SK-N-SH (cell line): ENCODE results near the gene CAPRIN2. TPM values are rescaled to one million over a fixed set of nuclear protein-coding genes. Genes with fewer than 3 reads are reported as not detected.

Experiments used
- CTCF ChIA-PET: fragments of 300-600, 350-600 bp; formaldehyde crosslinking; extraction: SDS; loops from one replicate; lab custom pipeline; 2021; lab: Yijun Ruan, JAX
- POLR2A ChIA-PET: fragments of 350-600 bp; sonication (Branson Sonifier 250); formaldehyde crosslinking; extraction: SDS; loops from one replicate; lab custom pipeline; 2020; ENCODE audit warnings: antibody characterized with exemption, inconsistent platforms; lab: Yijun Ruan, JAX
- DNase-seq: peaks from one replicate; pipeline ENCODE4 v3.0.0; 2012
- H2AFZ ChIP-seq: fragments of 200-600 bp; sonication (generic); 2 replicates; pipeline ENCODE4 v1.8.1; 2016; ENCODE audit warnings: antibody characterized with exemption, mild to moderate bottlenecking, low read depth
- H3F3A ChIP-seq: fragments of 200-600 bp; sonication (generic); replicated peaks from 2 replicates; pipeline ENCODE3; 2016; ENCODE audit warnings: antibody characterized with exemption, mild to moderate bottlenecking; ENCODE audit not compliant: insufficient read depth
- H3K27ac ChIP-seq, 2 experiments: fragments of 200-500 bp in 1 of 2; fragments of 200-600 bp in 1 of 2; sonication (Bioruptor generic) in 1 of 2; sonication (generic), shearing (Covaris generic) in 1 of 2; 2 replicates each; pipeline versions ENCODE4 v1.5.1 to v1.6.1; 2014 to 2016; ENCODE audit warnings: low read depth in 2 of 2, inconsistent platforms in 1 of 2, low read length in 1 of 2, mild to moderate bottlenecking in 1 of 2, mixed read lengths in 1 of 2
- H3K27me3 ChIP-seq: fragments of 200-600 bp; sonication (generic), shearing (Covaris generic); 2 replicates; pipeline ENCODE4 v1.6.1; 2016; ENCODE audit warnings: mixed run types; ENCODE audit not compliant: insufficient read depth
- H3K36me3 ChIP-seq, 2 experiments: fragments of 200-500 bp in 1 of 2; fragments of 200-600 bp in 1 of 2; sonication (Bioruptor generic) in 1 of 2; sonication (generic) in 1 of 2; replicated peaks in 1 of 2; 2 replicates each; pipeline versions ENCODE3 to v1.5.1; 2014 to 2016; ENCODE audit warnings: low read length in 1 of 2, mild to moderate bottlenecking in 1 of 2; ENCODE audit not compliant: insufficient read depth in 2 of 2, control insufficient read depth in 1 of 2
- H3K4me1 ChIP-seq, 2 experiments: fragments of 200-500 bp in 1 of 2; fragments of 200-600 bp in 1 of 2; sonication (Bioruptor generic) in 1 of 2; sonication (generic), shearing (Covaris generic) in 1 of 2; 2 replicates each; pipeline versions ENCODE4 v1.5.1 to v1.6.1; 2014 to 2016; ENCODE audit warnings: low read depth in 1 of 2, low read length in 1 of 2, mixed run types in 1 of 2; ENCODE audit not compliant: insufficient read depth in 2 of 2, control insufficient read depth in 1 of 2
- H3K4me2 ChIP-seq: fragments of 200-600 bp; sonication (generic), shearing (Covaris generic); 2 replicates; pipeline ENCODE4 v1.6.1; 2017; ENCODE audit warnings: mixed run types
- H3K4me3 ChIP-seq, 2 experiments: fragments of 200-500 bp in 1 of 2; fragments of 200-600 bp in 1 of 2; sonication (Bioruptor generic) in 1 of 2; sonication (generic), shearing (Covaris generic) in 1 of 2; 2 replicates each; pipeline versions ENCODE4 v1.5.1 to v1.8.1; 2014 to 2016; ENCODE audit warnings: low read depth in 2 of 2, inconsistent platforms in 1 of 2, low read length in 1 of 2, mild to moderate bottlenecking in 1 of 2, mixed read lengths in 1 of 2, moderate library complexity in 1 of 2
- H3K79me2 ChIP-seq: fragments of 200-600 bp; sonication (generic); 2 replicates; pipeline ENCODE4 v1.8.1; 2017; ENCODE audit warnings: mild to moderate bottlenecking; ENCODE audit not compliant: insufficient read depth
- H3K9ac ChIP-seq: fragments of 200-600 bp; sonication (generic); 2 replicates; pipeline ENCODE4 v1.6.1; 2017; ENCODE audit warnings: mixed run types
- H3K9me2 ChIP-seq: fragments of 200-600 bp; sonication (generic); 2 replicates; pipeline ENCODE4 v1.6.1; 2017; ENCODE audit warnings: mixed run types
- H3K9me3 ChIP-seq: fragments of 200-600 bp; sonication (generic); 2 replicates; pipeline ENCODE4 v1.6.1; 2017; ENCODE audit warnings: mixed run types, mild to moderate bottlenecking, moderate library complexity
- H4K20me1 ChIP-seq: fragments of 200-600 bp; sonication (generic); 2 replicates; pipeline ENCODE4 v1.6.1; 2017; ENCODE audit warnings: mild to moderate bottlenecking, mixed run types; ENCODE audit not compliant: insufficient read depth
- CHD2 ChIP-seq: fragments of 150-350 bp; IDR thresholded peaks from 2 replicates; pipeline ENCODE4 v1.6.1; 2018; ENCODE audit warnings: low read length; ENCODE audit not compliant: partially characterized antibody
- CTCF ChIP-seq: fragments of 200-600 bp; sonication (generic); IDR thresholded peaks from 2 replicates; pipeline ENCODE4 v1.6.1; 2017; ENCODE audit warnings: antibody characterized with exemption, mild to moderate bottlenecking, moderate library complexity
- EP300 ChIP-seq, 2 experiments: IDR thresholded peaks; 2 replicates each; pipeline versions ENCODE4 v1.4.0 to v1.6.1; 2012; ENCODE audit warnings: borderline replicate concordance in 1 of 2, low read depth in 1 of 2, low read length in 1 of 2
- FOSL2 ChIP-seq: IDR thresholded peaks from 2 replicates; pipeline ENCODE4 v1.4.0; 2012; ENCODE audit warnings: low read depth, mild to moderate bottlenecking, moderate library complexity, borderline replicate concordance
- FOXJ3 ChIP-seq: sonication (generic); formaldehyde crosslinking; IDR thresholded peaks from 2 replicates; pipeline ENCODE4 v1.5.1; 2020; ENCODE audit warnings: mild to moderate bottlenecking, missing genetic modification reagents
- FOXM1 ChIP-seq: IDR thresholded peaks from 2 replicates; pipeline ENCODE4 v1.4.0; 2012; ENCODE audit warnings: low read depth, mild to moderate bottlenecking
- GABPA ChIP-seq: IDR thresholded peaks from 2 replicates; pipeline ENCODE4 v1.4.0; 2012; ENCODE audit warnings: low read depth, mild to moderate bottlenecking
- GATA2 ChIP-seq: sonication (generic); formaldehyde crosslinking; IDR thresholded peaks from 2 replicates; pipeline ENCODE4 v1.5.0; 2020; ENCODE audit warnings: mild to moderate bottlenecking, missing genetic modification reagents
- JUND ChIP-seq: IDR thresholded peaks from 2 replicates; pipeline ENCODE4 v1.4.0; 2012
- MEF2A ChIP-seq: IDR thresholded peaks from 2 replicates; pipeline ENCODE4 v1.4.0; 2012; ENCODE audit warnings: low read depth, borderline replicate concordance
- NFIC ChIP-seq: IDR thresholded peaks from 2 replicates; pipeline ENCODE4 v1.4.0; 2012; ENCODE audit warnings: borderline replicate concordance
- NRF1 ChIP-seq: IDR thresholded peaks from 2 replicates; pipeline ENCODE4 v1.6.1; 2012; ENCODE audit warnings: low read depth, mild to moderate bottlenecking, low read length
- POLR2AphosphoS5 ChIP-seq: IDR thresholded peaks from 2 replicates; pipeline ENCODE4 v1.6.1; 2012; ENCODE audit warnings: low read depth, low read length
- RCOR1 ChIP-seq: fragments of 150-350 bp; IDR thresholded peaks from 2 replicates; pipeline ENCODE4 v1.6.1; 2017; ENCODE audit warnings: antibody characterized with exemption, low read length
- RFX5 ChIP-seq: IDR thresholded peaks from 2 replicates; pipeline ENCODE4 v1.6.1; 2012; ENCODE audit warnings: mild to moderate bottlenecking, improper control_type of control experiment, low read length
- RXRA ChIP-seq: IDR thresholded peaks from 2 replicates; pipeline ENCODE4 v1.4.0; 2012; ENCODE audit warnings: low read depth, mild to moderate bottlenecking, borderline replicate concordance
- SIN3A ChIP-seq: IDR thresholded peaks from 2 replicates; pipeline ENCODE4 v1.6.1; 2012; ENCODE audit warnings: low read depth, mild to moderate bottlenecking, low read length, moderate library complexity, borderline replicate concordance
- TAF1 ChIP-seq: IDR thresholded peaks from 2 replicates; pipeline ENCODE4 v1.6.1; 2012; ENCODE audit warnings: low read depth, mild to moderate bottlenecking, low read length, moderate library complexity, borderline replicate concordance
- TCF12 ChIP-seq: IDR thresholded peaks from 2 replicates; pipeline ENCODE4 v1.4.0; 2012
- TEAD4 ChIP-seq: IDR thresholded peaks from 2 replicates; pipeline ENCODE4 v1.4.0; 2012; ENCODE audit warnings: mild to moderate bottlenecking, borderline replicate concordance; ENCODE audit not compliant: insufficient read depth
- YY1 ChIP-seq: IDR thresholded peaks from 2 replicates; pipeline ENCODE4 v1.4.0; 2012; ENCODE audit warnings: low read depth, mild to moderate bottlenecking
- WGBS: methylation state at CpG from one replicate; pipeline ENCODE4 v1.1.6; 2017; ENCODE audit warnings: low lambda C conversion rate; 5-methylcytosine and 5-hydroxymethylcytosine counted together
- polyA plus RNA-seq, 3 experiments: library from polyadenylated mRNA; depleted of rRNA; stranded (reverse); fragments of >200 nt; gene quantifications; 2 replicates each; pipeline ENCODE4 v1.2.3, GENCODE V29; 2012
- TF ChIP-seq, protein P1 (sequence below): IDR thresholded peaks from 2 replicates; pipeline ENCODE4 v1.6.1; 2012; ENCODE audit warnings: mild to moderate bottlenecking, low read depth, low read length, moderate library complexity
- TF ChIP-seq, protein P2 (sequence below): IDR thresholded peaks from 2 replicates; pipeline ENCODE4 v1.4.0; 2012; ENCODE audit warnings: low read depth, borderline replicate concordance
- TF ChIP-seq, protein P3 (sequence below): IDR thresholded peaks from 2 replicates; pipeline ENCODE4 v1.4.0; 2012; ENCODE audit warnings: low read depth

The CAPRIN2 gene
- polyA plus RNA-seq, 1 of the 3 experiments (the other 2 are of a cell fraction), result 21.4 TPM

DNA sequence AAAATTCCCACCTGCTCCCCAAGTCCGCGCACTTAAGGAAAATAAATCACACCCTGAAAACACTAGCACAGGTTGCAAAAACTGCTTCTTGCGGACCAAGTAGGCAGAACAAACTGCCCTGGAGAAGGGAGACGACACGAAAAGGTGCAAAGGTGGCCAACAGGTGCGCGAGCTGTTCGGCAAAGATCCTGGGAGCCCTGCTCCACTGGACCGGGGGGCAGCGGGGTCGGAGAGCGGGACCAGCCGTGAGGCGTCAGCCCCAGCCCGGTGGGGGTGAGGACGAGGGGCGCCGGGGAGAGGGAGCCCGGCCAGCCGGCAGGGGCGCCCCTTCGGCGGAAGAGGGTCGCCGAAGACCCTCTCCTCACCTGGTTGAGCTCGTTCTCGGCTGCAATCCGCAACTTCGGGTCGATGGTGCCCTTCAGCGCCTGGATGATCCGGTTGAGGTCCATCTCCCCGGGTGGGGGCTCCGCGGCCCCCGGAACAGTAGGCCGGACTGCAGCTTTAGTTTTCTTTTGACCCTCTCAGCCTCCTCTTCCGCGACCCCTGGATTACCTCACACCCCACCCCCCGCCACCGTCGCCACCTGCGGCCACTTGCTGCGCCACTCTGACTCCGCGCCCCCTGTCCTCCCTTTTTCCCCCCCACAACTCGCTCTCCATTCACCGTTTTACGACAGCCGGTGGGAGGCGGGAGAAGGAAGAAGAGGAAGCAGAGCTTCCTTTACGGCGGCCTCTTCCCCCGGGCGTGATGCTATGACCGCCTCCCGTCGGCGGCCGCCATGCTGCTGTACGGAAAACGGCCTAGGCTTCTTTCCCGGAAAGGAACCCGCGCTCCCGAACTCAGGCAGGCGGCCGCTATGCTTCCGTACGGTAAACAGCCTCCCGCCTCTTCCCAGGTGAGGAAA, 59.3 kb downstream of the CAPRIN2 start, which contains the start of gene IPO8:
Gene IPO8, minus strand, starts transcription at position 671 of the 904 bp plus-strand sequence. Its CDS starts 222 bp downstream, at position 449.
- Histone ChIP-seq H4K20me1 (no peaks in the 10 kb centered on the region), H3K4me3 (peak within 1 kb of the TSS; percentile 99), H3K79me2 (peaks cover 43% of the 10 kb centered on the region), H3K9ac (peak within 1 kb of the TSS; percentile 77), H3F3A (peaks cover 13% of the 10 kb centered on the region), H3K9me3 (no peaks in the 10 kb centered on the region), H3K27ac (peak within 1 kb of the TSS; percentile 49 to 89; a peak in 3 of 4 replicates), H2AFZ (peak within 1 kb of the TSS; percentile 94), H3K9me2 (no peaks in the 10 kb centered on the region), H3K27me3 (no peaks in the 10 kb centered on the region), H3K4me2 (peak within 1 kb of the TSS; percentile 97), H3K4me1 (peaks cover 20 to 29% of the 10 kb centered on the region in 2 experiments; a peak in 3 of 4 replicates), H3K36me3 (no peaks in the 10 kb centered on the region)
- under 1% methylated on average over 42 of the region's 71 CpGs for WGBS
- CTCF ChIA-PET, result interaction anchor here (0.7 to 2.3 kb wide), 16 partner anchors 8 to 1142 kb away, joined by 3 to 11 read pairs (median 3); no protein-coding TSS in a partner anchor
- DNase-seq, result peak; percentile 95
- POLR2A ChIA-PET, result interaction anchor here (0.5 to 1.2 kb wide), 6 partner anchors 11 to 694 kb away, joined by 3 to 5 read pairs (median 3); partner anchors contain the start of gene CAPRIN2
- TF ChIP-seq FOSL2 (no peak), POLR2AphosphoS5 (peak; percentile 28; the same call in 1 of the 2 replicates), MEF2A (no peak), SIN3A (peak; percentile 51; the same call in 1 of the 2 replicates), NFIC (no peak), FOXM1 (no peak), RXRA (no peak), YY1 (peak; percentile 100), JUND (no peak), TAF1 (peak; percentile 83; the same call in 1 of the 2 replicates), FOXJ3 (CRISPR knock-in tag) (no peak), NRF1 (no peak), TEAD4 (no peak), CHD2 (peak; percentile 81), TCF12 (no peak), GABPA (peak; percentile 92), RFX5 (no peak), GATA2 (CRISPR knock-in tag) (no peak), CTCF (peak; percentile 50), EP300 (IDR thresholded peaks at IDR 0.05; ENCODE audit: borderline replicate concordance in 1 of 2, low read depth in 1 of 2, low read length in 1 of 2) (no peak), RCOR1 (no peak)
- TF ChIP-seq, protein P1, sequence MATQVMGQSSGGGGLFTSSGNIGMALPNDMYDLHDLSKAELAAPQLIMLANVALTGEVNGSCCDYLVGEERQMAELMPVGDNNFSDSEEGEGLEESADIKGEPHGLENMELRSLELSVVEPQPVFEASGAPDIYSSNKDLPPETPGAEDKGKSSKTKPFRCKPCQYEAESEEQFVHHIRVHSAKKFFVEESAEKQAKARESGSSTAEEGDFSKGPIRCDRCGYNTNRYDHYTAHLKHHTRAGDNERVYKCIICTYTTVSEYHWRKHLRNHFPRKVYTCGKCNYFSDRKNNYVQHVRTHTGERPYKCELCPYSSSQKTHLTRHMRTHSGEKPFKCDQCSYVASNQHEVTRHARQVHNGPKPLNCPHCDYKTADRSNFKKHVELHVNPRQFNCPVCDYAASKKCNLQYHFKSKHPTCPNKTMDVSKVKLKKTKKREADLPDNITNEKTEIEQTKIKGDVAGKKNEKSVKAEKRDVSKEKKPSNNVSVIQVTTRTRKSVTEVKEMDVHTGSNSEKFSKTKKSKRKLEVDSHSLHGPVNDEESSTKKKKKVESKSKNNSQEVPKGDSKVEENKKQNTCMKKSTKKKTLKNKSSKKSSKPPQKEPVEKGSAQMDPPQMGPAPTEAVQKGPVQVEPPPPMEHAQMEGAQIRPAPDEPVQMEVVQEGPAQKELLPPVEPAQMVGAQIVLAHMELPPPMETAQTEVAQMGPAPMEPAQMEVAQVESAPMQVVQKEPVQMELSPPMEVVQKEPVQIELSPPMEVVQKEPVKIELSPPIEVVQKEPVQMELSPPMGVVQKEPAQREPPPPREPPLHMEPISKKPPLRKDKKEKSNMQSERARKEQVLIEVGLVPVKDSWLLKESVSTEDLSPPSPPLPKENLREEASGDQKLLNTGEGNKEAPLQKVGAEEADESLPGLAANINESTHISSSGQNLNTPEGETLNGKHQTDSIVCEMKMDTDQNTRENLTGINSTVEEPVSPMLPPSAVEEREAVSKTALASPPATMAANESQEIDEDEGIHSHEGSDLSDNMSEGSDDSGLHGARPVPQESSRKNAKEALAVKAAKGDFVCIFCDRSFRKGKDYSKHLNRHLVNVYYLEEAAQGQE, result no peak
- TF ChIP-seq, protein P2, sequence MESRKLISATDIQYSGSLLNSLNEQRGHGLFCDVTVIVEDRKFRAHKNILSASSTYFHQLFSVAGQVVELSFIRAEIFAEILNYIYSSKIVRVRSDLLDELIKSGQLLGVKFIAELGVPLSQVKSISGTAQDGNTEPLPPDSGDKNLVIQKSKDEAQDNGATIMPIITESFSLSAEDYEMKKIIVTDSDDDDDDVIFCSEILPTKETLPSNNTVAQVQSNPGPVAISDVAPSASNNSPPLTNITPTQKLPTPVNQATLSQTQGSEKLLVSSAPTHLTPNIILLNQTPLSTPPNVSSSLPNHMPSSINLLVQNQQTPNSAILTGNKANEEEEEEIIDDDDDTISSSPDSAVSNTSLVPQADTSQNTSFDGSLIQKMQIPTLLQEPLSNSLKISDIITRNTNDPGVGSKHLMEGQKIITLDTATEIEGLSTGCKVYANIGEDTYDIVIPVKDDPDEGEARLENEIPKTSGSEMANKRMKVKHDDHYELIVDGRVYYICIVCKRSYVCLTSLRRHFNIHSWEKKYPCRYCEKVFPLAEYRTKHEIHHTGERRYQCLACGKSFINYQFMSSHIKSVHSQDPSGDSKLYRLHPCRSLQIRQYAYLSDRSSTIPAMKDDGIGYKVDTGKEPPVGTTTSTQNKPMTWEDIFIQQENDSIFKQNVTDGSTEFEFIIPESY, result no peak
- TF ChIP-seq, protein P3, sequence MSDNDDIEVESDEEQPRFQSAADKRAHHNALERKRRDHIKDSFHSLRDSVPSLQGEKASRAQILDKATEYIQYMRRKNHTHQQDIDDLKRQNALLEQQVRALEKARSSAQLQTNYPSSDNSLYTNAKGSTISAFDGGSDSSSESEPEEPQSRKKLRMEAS, result peak; percentile 71
